GM18519 (cell line): ENCODE results near the gene COX10.
"Not testable (repeated sequence)": the region's sequence is repeated elsewhere in the genome, so short reads cannot be mapped to it uniquely, and the experiment has no call there.

Experiments used
- ATAC-seq: cut with Tn5 transposase; IDR thresholded peaks from one replicate; pipeline ENCODE4 v1.9.1; 2021; ENCODE audit warnings: mild to moderate bottlenecking, moderate library complexity; ENCODE audit not compliant: unreplicated experiment, low FRiP score

COX10 gene

GRCh38 chr17:14168582-14168981 is 99.3 kb downstream of the COX10 start:
- ATAC-seq: no peak

- ATAC-seq: no peak
Observed at GRCh38 chr17:14169287-14169686, 100.0 kb downstream of the COX10 start.

- no peak for ATAC-seq
Observed at GRCh38 chr17:14169901-14170300, 100.6 kb downstream of the COX10 start.

GRCh38 chr17:14176989-14177388 is 107.7 kb downstream of the COX10 start:
- ATAC-seq: not testable (repeated sequence)

- not testable (repeated sequence) for ATAC-seq
Observed at GRCh38 chr17:14177801-14178200, 108.5 kb downstream of the COX10 start.

GRCh38 chr17:14179951-14180350 is 110.6 kb downstream of the COX10 start:
- not testable (repeated sequence) for ATAC-seq

- ATAC-seq: not testable (repeated sequence)
Observed at GRCh38 chr17:14182084-14182483, 112.8 kb downstream of the COX10 start.

GRCh38 chr17:14184536-14184935 is 115.2 kb downstream of the COX10 start:
- ATAC-seq: not testable (repeated sequence)

- not testable (repeated sequence) for ATAC-seq
Observed at GRCh38 chr17:14186443-14186842, 117.1 kb downstream of the COX10 start.

GRCh38 chr17:14190774-14191173 is 121.5 kb downstream of the COX10 start:
- not testable (repeated sequence) for ATAC-seq

GRCh38 chr17:14191469-14191868 is 122.2 kb downstream of the COX10 start:
- not testable (repeated sequence) for ATAC-seq

- ATAC-seq: not testable (repeated sequence)
Observed at GRCh38 chr17:14192039-14192438, 122.7 kb downstream of the COX10 start.

GRCh38 chr17:14192636-14193344 is 123.5 kb downstream of the COX10 start:
- peak; percentile 51 for ATAC-seq

- no peak for ATAC-seq
Observed at GRCh38 chr17:14196377-14196997, 127.2 kb downstream of the COX10 start.

- ATAC-seq: no peak
Observed at GRCh38 chr17:14197057-14197456, 127.8 kb downstream of the COX10 start.

GRCh38 chr17:14197586-14197985 is 128.3 kb downstream of the COX10 start:
- no peak for ATAC-seq

GRCh38 chr17:14198013-14198412 is 128.7 kb downstream of the COX10 start:
- no peak for ATAC-seq

GRCh38 chr17:14198575-14198974 is 129.3 kb downstream of the COX10 start:
- ATAC-seq: no peak

- ATAC-seq: no peak
Observed at GRCh38 chr17:14199601-14200000, 130.3 kb downstream of the COX10 start.

- no peak for ATAC-seq
Observed at GRCh38 chr17:14200354-14200753, 131.1 kb downstream of the COX10 start.

- ATAC-seq: no peak
Observed at GRCh38 chr17:14201021-14201987, 132.0 kb downstream of the COX10 start.
